Measurements from ENCODE around the gene IRAK4.
A peak's percentile ranks its signal among the peaks of the same experiment; 100 is the strongest.

IRAK4 gene

DNA sequence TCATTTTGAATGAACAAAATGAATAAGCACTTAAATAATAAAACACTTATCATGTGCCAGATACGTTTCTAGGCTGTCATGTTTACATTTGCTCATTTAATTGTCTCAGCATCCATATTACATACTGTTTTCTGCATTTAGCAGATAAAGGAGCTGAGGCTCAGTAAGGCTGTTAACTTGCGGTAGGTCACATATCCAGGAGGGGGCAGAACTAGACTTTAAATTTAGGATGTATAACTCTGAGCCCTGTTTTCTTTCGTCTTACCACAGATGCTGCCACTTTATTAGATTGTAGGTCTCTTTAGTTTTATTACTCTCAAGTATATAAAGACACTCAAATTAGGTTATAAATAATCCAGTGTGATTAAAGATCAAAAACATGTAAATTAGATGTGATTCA, 17.7 kb downstream of the IRAK4 start:
- DNase-seq, result no peak

DNA sequence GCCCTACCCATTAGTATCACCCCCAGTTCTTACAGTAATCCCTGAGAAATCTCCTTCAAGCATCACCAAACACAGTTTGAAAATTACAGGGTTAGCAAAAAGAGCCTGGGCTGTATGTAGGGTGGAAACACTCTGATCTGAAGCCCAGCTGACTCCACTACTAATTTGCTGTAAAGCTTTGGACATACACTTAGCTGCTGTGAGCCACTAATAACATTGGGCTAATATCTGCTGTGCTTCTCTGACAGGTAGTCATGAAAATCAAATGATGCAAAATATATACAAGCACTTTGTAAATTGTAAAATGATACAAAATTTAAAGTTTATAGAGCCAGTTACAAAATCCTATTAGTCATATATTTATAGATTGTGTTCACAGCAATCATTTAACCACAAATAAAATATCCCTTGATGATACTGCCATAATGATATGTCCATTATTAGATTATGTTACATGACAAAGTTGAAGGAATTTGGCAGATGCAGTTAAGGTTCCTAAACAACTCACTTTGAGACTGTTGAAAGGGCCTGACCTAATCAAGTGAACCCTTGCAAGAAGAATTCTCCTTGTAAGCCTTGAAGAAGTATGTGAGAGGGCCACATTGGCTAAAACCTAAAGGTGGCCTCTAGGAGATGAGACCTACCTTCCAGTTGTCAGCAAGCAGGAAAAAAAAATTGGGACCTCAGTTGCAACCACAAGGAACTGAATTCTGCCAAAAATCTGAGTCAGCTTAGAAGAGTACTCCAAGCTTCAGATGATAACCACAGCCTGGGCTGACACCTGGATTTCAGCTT, 28.3 kb downstream of the IRAK4 start:
- DNase-seq, result no peak

DNA sequence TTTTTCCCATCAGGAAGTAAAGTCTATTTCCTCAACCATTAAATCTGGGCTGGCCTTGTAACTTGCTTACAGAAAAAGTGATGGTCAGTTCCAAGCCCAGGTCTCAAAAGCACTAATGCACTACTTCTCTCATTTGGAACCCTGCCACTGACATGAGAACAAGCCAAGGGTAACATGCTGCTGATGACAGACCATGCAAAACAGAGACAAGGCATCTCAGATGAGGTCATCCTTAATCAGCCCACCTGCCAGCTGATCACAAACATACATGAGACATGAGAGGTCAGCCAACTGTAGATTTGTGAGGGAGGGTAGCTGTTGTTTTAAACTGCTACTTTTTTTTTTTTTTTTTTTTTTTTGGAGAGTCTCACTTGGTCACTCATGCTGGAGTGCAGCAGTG, 31.2 kb downstream of the IRAK4 start:
- no peak for DNase-seq

DNA sequence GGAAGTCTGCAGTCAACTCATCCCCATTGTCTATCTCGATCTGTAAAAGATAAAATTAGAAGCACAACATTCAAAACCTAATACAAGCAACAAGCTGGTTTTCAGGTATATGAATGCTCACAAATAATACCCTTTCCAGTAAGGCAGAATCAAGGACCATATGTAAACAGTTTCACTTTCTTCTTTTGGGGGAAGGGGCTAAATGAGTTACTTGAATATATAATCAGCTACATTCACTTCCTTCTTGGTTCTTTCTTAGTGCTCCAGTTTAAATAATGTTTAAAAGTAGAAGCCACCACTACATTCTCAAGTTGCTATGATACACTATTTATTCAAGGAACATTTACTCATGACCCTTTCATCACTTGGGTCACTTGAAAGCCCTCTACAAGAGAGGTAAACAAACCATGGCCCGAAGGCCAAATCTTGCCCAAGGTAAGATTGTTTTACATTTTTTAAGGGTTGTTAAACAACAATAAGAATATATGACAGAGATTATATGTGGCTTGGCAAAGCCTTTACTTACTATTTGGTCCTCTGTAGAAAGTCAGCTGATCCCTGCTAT, 37.0 kb downstream of the IRAK4 start:
- DNase-seq, result no peak

DNA sequence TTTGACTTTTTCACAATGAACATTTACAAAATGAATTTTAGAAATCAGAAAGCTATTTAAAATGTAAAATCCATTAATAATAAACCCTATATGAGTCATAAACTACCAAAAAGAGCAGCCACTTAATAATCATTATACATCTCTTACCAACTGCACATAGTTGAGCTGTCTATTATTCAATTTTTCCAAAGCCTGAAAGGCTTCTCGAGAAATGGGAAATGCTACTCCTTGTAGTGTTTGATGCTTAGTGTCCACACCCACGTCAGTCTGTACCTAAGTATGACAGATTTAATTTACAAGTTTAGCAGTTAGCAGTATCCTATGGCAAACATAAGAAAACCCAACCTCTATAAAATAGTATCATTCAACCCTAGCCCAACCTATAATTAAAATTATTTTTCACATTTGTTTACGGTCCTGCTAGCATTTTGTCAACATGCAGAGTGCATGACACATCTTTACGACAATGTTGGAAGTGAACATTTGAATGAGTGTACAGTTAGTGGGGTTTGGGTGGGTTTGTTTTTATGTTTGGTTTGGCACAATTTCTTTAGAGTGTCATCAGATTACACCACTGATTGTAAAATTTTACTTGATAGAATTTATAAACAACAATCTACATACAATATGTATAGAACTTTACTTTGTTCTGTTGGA, 38.9 kb downstream of the IRAK4 start:
- DNase-seq, result no peak

DNA sequence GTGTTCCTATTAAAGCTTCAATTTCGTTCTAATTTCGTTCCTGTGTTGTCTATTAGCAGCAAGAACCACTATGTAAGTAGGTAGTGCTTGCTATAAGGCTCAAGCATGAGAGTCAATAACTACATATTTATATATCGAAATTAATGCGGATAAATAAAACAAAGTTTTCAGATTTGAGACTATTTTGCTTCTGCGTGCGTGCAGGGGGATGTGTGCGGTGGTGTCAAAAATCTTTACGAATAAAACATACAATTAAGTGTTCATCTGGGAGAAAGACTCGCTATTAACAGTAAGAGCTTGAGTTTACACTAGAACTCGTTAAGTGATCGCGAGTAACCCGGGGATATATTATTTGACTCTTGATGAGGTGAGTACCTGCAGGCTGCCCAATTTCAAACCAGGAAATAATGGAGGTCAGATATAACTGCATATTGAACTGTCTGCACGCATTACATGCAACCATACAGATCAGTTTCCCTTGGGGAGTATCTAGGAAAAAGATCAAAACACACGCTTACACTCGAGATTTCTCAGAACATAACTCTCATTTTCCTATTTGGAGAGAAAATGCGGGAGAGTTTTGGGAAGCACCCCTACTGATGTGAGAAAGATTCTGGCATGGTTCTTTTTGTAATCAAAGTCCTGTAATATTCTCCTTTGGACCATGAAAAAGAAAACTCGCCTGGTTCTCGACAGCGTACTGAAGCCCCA, 46.6 kb downstream of the IRAK4 start:
- no peak for DNase-seq

DNA sequence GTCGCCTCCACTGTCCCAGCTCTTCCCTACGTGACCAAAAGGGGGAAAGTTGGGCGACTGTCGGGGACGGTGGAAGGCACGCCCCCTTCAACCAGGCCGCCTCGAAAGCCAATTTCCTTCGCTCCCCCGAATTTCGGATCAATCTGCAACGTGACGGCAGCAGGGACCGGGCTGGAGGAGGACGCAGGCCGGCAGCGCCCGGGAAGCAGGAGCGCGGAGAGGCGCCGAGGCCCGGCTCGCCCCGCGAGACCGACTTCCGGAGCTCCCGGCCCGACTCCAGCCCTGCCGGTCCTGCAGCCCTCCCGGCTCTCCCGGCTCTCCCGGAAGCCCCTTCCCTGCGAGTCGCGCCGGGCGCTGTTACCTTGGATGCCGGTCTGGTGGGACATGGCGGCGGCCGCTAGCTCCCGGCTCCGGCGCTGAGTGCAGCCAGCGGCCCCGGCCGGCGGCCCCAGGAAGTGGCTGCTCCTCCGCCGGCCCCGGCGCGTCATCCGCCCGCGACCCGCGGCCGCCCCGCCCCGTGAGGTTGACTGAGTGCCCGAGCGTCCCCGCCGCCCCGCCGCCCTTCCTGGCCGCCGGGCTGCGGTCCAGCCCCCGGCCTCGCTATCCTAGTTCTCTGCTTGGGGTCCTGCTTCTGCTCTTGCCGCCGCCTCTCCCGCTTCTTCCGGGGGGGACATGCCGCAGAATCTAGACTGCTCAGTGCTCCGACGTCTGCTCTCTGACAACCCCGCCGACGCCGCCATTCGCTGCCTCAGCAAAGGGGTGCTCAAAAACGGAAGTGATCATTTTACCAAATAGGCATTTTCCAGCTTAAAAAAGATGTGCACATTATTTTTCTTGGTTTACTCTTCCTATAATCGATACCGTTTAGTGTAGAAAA, 47.3 kb downstream of the IRAK4 start, which contains the start of gene TWF1:
TWF1 (minus strand) TSS at position 458 of the 877 bp plus-strand sequence; CDS start at position 386, 72 bp downstream.
- peak; percentile 78 for DNase-seq

DNA sequence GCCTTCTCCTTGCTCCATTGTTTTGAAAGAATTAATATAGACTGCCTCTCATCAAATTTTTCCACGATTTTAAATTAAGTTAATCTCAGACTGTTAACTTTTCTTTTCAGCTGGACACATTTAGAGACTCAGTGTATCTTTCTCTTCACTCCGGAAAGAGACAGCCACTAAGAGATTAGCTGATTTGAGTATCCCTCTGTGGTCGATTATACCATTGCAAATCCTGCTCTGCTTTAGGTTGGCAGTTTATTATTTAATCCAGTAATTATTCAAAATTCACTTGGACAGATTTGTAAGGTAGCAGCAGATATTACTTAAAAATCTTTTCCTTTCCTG, 48.0 kb downstream of the IRAK4 start:
- no peak for DNase-seq

DNA sequence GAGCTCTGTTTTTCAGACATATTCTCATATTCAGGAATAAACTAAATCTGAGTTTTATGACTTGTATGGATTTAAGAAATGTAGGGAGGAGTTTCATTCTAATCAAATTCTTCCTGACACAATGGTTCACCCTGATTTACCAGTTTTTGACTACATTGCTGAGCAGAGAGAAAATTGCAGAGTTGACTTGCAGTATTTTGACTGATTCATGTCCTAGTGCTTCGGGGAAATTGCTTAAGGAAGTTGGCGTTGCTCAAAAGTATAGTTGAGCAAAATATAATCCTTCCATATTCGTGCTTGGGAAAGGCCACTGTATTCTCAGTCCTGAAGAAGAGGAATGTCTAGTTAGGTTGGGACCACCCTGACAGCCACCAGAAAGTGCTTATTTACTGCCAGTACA, 48.6 kb downstream of the IRAK4 start:
- no peak for DNase-seq

DNA sequence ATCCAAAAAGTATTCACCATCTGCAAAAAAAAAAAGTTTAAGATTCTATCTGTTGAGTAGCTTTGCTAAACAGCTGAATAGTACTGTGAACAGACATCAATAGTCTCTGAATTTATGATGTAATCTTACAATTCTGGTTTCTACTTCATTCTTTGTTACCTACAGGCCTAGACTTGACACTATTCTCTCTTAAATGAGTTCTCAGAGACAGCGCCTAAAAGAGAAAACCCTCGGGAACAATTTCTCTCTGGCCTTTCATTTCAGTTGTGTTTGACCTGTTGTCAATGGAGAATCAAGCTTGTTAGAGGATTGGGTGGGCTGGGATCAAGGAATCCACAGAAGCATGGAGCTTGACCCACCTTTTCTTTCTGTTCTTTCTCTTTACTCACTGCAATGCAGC, 53.3 kb downstream of the IRAK4 start:
- no peak for DNase-seq

DNA sequence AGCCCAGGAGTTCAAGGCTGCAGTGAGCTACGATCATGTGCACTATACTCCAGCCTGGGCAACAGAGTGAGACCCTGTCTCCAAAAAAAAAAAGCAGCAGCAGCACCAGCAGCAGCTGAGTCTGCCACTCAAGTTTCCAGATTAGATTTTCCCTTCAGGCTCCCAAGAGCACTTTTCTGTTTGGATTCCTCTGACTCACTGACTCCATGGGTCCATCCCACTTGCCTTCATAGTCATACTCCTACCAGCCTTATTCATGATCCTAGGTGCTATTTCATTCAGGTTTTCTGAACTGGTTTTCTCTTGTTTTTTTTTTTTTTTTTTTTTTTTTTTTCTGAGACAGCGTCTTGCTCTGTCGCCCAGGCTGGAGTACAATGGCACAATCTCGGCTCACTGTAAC, 54.2 kb downstream of the IRAK4 start:
- DNase-seq, result no peak

DNA sequence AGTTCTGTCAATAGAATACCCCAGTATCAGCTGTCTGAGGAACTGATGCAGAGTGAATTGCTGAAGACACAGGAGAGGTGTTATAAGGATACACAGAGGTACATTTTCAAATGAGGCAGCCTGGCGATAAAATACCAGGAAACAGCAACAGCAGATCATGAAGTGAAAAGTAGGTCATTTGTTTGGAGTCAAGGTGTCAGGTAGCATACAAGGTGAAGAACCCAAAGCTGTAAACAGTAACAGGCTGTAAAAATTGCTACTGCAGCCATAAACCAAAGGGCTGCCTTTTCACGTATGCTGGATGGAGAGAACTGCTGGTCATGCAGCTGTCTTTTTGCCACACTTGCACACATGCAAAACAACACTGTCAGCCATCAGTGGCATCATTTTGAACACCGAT, 56.7 kb downstream of the IRAK4 start:
- no peak for DNase-seq

DNA sequence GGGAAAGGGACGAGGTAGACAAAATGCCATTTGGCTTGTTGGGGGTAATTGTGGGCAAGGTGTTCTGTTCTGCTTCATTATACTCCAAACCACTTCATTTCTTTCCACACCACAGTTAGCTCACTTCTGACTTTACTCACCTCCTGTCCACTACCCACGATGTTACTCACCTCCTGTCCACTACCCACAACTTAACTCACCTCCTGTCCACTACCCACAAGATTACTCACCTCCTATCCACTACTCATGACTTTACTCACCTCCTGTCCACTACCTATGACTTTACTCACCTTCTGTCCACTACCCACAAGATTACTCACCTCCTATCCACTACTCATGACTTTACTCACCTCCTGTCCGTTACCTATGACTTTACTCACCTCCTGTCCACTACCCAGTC, 57.4 kb downstream of the IRAK4 start:
- DNase-seq, result no peak

DNA sequence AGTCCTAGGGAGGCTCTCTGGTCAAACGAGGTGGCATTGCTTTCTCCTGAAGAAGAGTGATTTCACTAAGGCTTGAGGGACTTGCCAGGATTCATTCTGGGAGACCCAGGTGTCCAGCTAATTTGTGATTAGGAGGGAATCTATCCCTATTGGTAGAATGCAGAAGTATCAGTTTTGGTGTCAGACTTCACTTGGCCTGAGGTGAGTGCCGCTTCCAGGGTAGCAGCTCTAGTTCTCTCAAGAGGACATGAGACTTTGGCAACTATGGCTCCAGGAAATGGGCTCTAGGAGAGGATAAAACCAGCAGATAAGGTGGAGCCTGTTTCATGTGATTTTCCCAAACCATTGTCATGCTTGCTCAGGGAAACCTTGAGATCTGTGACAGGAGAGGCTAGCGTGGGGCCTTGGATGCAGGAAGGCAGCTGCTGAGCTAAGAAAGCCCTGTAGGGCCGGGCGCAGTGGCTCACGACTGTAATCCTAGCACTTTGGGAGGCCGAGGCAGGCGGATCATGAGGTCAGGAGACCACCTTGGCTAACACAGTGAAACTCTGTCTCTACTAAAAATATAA, 65.5 kb downstream of the IRAK4 start:
- no peak for DNase-seq

DNA sequence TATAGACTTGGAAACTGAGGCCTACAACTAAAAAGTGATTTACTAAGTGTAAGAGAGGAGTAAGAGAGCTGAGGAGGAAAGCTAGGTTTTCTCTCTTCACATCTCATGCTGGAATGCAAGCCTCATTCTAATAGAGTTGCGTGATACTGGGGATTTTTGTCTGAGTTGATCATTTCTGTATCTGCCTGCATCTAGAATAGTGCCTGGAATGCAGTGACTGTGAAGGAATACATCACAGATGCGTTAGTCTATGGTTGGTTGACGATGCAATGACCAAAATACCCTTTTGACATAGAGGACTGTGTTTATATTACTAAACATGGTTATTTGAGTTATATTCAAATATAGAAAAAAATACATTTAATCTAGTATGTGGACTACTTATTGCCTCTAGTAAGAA, 67.9 kb downstream of the IRAK4 start:
- DNase-seq, result no peak

DNA sequence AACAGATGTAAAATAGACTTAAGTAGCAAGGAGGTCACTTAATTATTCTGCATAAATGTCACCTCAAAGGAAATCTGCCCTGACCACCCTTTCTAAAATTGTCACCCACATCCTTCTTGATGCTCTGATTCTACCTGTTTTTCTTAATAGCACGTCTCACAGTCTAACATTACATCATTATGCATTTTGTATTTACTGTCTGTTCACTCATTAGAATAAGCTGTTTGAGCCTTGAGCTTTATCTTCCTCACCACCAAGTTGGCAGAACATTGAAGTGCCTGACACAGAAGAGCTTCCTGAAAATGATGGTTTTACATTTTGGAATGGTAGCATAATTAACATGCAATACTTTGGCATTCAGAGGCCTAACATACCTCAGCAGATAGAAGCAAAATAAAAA, 68.3 kb downstream of the IRAK4 start:
- no peak for DNase-seq

DNA sequence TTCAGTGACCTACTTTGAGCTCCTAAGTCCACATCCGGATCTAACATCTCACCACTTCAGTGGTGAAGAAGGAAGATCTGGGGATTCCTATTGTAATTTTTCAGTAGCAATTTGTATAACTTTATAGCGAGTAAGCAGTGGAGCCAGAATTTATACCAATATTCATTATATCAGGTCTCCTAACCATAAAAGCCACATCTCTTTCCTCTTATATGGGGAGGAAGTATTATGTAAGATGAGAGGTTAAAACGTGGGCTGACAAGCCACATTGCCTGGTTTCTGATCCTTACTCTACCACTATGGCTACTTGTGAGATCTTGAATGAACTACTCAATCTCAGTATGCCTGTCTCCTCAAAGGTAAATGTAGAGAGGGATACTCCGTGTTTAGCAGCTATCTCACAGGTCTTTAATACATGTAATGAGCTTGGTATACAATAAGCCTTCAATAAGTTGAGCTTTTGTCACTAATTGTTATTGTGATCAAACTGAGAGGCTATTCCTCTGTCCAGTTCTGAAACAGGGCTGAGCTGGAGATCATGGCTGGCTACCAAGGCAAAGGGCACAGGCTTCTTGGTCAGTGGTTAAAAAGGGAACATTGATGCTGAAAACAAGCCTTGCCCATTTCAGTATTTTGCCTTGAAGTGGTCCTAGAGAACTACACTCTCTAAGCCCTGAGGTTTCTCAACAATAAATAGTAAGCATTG, 73.9 kb downstream of the IRAK4 start:
- no peak for DNase-seq

DNA sequence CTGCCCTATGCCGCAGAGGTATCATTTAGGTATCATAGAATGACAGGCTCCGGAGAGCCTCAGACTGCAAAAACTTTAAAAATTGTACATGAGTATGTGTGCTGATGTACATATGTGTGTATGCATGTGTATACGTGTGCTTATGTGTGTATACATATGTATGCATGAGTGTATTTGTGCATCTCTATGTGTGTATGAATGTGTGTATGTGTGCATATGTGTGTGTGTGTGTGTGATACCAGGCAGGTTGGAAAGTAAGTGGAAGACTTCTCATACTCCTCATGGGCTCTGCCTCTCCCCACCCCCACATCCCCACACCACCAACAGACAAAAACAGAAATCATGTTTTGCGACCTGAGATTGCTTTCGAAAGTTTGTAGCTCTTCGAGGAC, 76.5 kb downstream of the IRAK4 start:
- no peak for DNase-seq

DNA sequence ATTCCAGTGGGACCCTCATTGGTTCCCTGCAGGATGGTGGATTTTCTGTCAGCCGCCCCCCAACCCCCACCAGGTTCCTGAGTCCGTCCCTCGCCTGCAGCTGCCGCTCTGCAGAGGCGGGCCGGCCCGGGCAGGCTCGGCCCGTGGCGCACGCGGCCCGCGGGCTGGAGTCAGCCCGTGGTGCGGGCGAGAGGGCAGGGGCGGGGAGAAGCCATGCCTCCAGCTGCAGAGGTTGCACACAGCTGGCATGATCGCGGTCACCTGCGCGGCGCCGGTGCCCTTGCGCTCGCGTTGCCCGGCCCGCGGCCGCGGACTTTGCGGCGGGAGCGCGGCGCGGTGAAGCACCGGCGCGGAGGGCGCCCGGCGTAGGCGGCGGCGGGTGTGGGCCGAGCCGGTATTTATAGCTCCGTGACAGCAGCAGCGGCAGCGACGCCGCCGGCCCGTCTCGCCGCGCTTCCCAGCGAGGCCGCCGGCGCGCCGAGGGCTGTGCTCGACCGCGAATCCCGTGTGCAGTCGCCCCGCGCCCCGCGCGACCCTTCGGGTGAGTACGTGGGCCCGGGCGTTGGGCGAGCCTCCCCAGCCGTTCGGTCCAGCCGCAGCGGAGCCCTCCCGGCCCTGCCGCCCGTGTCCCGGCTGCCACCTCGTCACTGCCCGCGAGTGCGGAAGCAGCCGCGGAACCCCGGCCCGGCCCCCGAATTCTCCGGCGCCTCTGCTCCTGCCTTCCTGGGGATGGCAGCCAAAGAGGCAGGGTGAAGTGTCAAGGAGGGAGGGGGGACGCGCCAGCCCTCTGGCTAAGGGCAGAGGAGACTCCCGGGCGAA, 77.1 kb downstream of the IRAK4 start, which contains the start of gene TMEM117:
TMEM117 (plus strand) TSS at position 426 of the 819 bp plus-strand sequence.
- peak; percentile 54 for DNase-seq

DNA sequence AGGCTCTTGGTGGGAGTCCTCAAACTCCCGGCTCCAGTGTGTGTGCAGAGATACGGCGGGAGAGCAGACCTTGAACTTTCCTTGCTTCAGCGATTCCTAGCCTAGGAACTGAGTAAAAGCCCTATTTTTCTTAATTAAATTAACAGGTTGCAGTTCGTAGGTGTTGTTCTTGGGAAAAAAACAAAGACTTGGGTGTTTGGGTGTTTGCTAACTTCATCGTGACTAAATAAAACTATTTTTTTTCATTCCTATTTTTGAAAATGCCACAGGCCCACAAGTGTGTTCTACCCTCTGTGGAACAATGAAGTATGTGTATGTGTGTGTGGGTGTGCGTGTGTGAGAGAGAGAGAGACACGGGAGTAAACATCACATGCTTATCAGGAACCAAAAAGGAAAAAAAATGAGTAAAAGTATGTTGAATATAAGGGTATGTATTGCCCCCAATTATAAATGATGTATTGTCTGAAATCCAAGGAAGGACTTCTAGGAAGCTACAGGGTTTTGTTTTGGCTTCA, 77.8 kb downstream of the IRAK4 start:
- DNase-seq, result no peak
